Panc1 (cell line): ENCODE measurements around the gene ATP1A1. TPM values are rescaled to one million over a fixed set of nuclear protein-coding genes. Genes with fewer than 3 reads are reported as not detected.

ENCODE experiments used
- ATAC-seq: fragments of 200-7000 bp; cut with Tn5 transposase; 2 replicates; pipeline ENCODE4 v1.9.1; 2020; ENCODE audit warnings: mild to moderate bottlenecking, moderate library complexity
- BruUV-seq: library from RNA; stranded (reverse); fragments of 400-500 nt; replicated peaks from 2 replicates; lab custom pipeline; 2021; lab: Mats Ljungman, UMichigan
- CTCF ChIA-PET: fragments of 300-600 bp; sonication (Branson Sonifier 250); formaldehyde crosslinking; loops from one replicate; lab custom pipeline; 2022; ENCODE audit warnings: antibody characterized with exemption; lab: Charles Lee
- POLR2A ChIA-PET: fragments of 300-600 bp; sonication (Branson Sonifier 250); formaldehyde crosslinking; loops from one replicate; lab custom pipeline; 2022; ENCODE audit warnings: antibody characterized with exemption; lab: Charles Lee
- DNase-seq: peaks from one replicate; pipeline ENCODE4 v3.0.0-alpha.2; 2010; ENCODE audit warnings: low read depth, low spot score
- H3K27ac ChIP-seq: 2 replicates; pipeline ENCODE4 v1.5.1; 2011; ENCODE audit warnings: mild to moderate bottlenecking, low read length, inconsistent platforms
- H3K27me3 ChIP-seq: fragments of 200-500 bp; sonication (Bioruptor generic); 2 replicates; pipeline ENCODE4 v1.6.0; 2014; ENCODE audit warnings: low read length, inconsistent platforms; ENCODE audit not compliant: control insufficient read depth, insufficient read depth
- H3K36me3 ChIP-seq: fragments of 200-500 bp; sonication (Bioruptor generic); 2 replicates; pipeline ENCODE4 v1.5.1; 2014; ENCODE audit warnings: inconsistent platforms, mild to moderate bottlenecking, low read length, moderate library complexity; ENCODE audit not compliant: control insufficient read depth, insufficient read depth
- H3K4me1 ChIP-seq: 2 replicates; pipeline ENCODE4 v1.5.1; 2011; ENCODE audit warnings: inconsistent platforms, mild to moderate bottlenecking, low read length, moderate library complexity; ENCODE audit not compliant: control insufficient read depth, insufficient read depth
- H3K4me3 ChIP-seq, 2 experiments: 2 replicates each; pipeline ENCODE4 v1.5.1; 2011 to 2012; ENCODE audit warnings: low read depth in 2 of 2, low read length in 2 of 2, mild to moderate bottlenecking in 2 of 2, inconsistent platforms in 1 of 2, moderate library complexity in 1 of 2
- H3K9me3 ChIP-seq: fragments of 200-500 bp; sonication (Bioruptor generic); 2 replicates; pipeline ENCODE4 v1.5.1; 2014; ENCODE audit warnings: low read depth, mild to moderate bottlenecking, inconsistent platforms, low read length, moderate library complexity; ENCODE audit not compliant: control insufficient read depth, insufficient read depth
- POLR2AphosphoS5 ChIP-seq: IDR thresholded peaks from 2 replicates; pipeline ENCODE4 v1.6.1; 2012; ENCODE audit warnings: mild to moderate bottlenecking, low read depth, low read length, moderate library complexity
- SIN3A ChIP-seq: IDR thresholded peaks from 2 replicates; pipeline ENCODE4 v1.6.1; 2012; ENCODE audit warnings: low read depth, mild to moderate bottlenecking, low read length, moderate library complexity, borderline replicate concordance; ENCODE audit not compliant: insufficient read depth
- TCF7L2 ChIP-seq: IDR thresholded peaks from 2 replicates; pipeline ENCODE4 v1.6.1; 2011; ENCODE audit warnings: mild to moderate bottlenecking, low read depth, low read length, inconsistent platforms
- in situ Hi-C: cut with HindIII; loops from 2 replicates; pipeline ENCODE4 v1.10.0; 2016; ENCODE audit warnings: low sequenced_read_pairs, low pct_unique_long_range_greater_than_20kb
- intact Hi-C: fragments of 100-400 bp; cut with micrococcal nuclease; formaldehyde crosslinking; loops from one replicate; pipeline ENCODE4 v1.10.0; 2022; ENCODE audit not compliant: unreplicated experiment
- total RNA-seq: library from RNA; stranded (reverse); gene quantifications from one replicate; pipeline ENCODE4 v1.2.1, GENCODE V29; 2021; ENCODE audit not compliant: unreplicated experiment
- TF ChIP-seq, protein P1 (sequence below), 2 experiments: IDR thresholded peaks; 2 replicates each; pipeline ENCODE4 v1.6.1; 2011 to 2012; ENCODE audit warnings: low read depth in 2 of 2, control low read depth in 1 of 2, low read length in 1 of 2, mild to moderate bottlenecking in 1 of 2, moderate library complexity in 1 of 2; ENCODE audit not compliant: insufficient read depth in 1 of 2
- TF ChIP-seq, protein P2 (sequence below): fragments of 450-650 bp; IDR thresholded peaks from 2 replicates; pipeline ENCODE4 v1.5.1; 2017; ENCODE audit warnings: mild to moderate bottlenecking

Gene ATP1A1
- total RNA-seq, 1 experiment from 2014 or later = 131 TPM

DNA sequence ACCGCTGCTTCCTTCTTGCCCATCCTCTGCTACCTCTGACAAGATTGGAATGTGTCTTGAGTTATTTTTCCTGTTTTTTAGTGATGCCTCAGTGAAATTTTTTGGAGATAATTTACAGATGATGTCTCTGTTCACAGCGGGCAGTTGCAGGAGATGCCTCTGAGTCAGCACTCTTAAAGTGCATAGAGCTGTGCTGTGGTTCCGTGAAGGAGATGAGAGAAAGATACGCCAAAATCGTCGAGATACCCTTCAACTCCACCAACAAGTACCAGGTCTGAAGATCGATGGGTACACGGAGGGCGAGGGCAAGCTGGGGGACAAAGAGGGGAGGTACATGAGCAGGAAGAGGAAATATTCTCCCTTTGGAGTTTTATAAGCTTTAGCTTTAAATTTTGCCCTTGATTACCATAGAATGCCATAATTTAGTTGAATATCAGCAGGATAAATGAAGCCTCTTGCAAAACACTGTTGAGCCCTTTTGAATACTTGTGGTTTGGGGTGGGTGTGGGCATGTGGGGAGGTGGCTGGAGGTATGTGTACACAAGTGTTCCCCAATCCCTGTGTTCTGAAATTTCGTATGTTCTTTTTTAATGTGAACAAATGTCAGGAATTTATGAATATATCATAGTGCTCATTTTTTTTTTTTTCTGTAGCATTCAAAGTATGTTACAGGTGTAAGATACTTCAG, 19.8 kb downstream of the ATP1A1 start:
- in situ Hi-C loops = no loop called here
- BruUV-seq = no TSS peak
- TF ChIP-seq, protein P1, sequence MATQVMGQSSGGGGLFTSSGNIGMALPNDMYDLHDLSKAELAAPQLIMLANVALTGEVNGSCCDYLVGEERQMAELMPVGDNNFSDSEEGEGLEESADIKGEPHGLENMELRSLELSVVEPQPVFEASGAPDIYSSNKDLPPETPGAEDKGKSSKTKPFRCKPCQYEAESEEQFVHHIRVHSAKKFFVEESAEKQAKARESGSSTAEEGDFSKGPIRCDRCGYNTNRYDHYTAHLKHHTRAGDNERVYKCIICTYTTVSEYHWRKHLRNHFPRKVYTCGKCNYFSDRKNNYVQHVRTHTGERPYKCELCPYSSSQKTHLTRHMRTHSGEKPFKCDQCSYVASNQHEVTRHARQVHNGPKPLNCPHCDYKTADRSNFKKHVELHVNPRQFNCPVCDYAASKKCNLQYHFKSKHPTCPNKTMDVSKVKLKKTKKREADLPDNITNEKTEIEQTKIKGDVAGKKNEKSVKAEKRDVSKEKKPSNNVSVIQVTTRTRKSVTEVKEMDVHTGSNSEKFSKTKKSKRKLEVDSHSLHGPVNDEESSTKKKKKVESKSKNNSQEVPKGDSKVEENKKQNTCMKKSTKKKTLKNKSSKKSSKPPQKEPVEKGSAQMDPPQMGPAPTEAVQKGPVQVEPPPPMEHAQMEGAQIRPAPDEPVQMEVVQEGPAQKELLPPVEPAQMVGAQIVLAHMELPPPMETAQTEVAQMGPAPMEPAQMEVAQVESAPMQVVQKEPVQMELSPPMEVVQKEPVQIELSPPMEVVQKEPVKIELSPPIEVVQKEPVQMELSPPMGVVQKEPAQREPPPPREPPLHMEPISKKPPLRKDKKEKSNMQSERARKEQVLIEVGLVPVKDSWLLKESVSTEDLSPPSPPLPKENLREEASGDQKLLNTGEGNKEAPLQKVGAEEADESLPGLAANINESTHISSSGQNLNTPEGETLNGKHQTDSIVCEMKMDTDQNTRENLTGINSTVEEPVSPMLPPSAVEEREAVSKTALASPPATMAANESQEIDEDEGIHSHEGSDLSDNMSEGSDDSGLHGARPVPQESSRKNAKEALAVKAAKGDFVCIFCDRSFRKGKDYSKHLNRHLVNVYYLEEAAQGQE (IDR thresholded peaks at IDR 0.05; ENCODE audit: insufficient read depth in 1 of 2, low read depth in 2 of 2, low read length in 1 of 2) = no peak
- TF ChIP-seq, protein P2, sequence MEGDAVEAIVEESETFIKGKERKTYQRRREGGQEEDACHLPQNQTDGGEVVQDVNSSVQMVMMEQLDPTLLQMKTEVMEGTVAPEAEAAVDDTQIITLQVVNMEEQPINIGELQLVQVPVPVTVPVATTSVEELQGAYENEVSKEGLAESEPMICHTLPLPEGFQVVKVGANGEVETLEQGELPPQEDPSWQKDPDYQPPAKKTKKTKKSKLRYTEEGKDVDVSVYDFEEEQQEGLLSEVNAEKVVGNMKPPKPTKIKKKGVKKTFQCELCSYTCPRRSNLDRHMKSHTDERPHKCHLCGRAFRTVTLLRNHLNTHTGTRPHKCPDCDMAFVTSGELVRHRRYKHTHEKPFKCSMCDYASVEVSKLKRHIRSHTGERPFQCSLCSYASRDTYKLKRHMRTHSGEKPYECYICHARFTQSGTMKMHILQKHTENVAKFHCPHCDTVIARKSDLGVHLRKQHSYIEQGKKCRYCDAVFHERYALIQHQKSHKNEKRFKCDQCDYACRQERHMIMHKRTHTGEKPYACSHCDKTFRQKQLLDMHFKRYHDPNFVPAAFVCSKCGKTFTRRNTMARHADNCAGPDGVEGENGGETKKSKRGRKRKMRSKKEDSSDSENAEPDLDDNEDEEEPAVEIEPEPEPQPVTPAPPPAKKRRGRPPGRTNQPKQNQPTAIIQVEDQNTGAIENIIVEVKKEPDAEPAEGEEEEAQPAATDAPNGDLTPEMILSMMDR = no peak
- TF ChIP-seq POLR2AphosphoS5 (no peak), SIN3A (no peak), TCF7L2 (no peak)
- DNase-seq (no peak), ATAC-seq (no peak)
- POLR2A ChIA-PET = no interaction called here
- Histone ChIP-seq H3K27ac (no peak overlapping the region), H3K4me3 (no peak overlapping the region), H3K4me1 (no peaks in the 10 kb centered on the region), H3K27me3 (no peaks in the 10 kb centered on the region), H3K9me3 (no peaks in the 10 kb centered on the region), H3K36me3 (peaks cover 11% of the 10 kb centered on the region)
- CTCF ChIA-PET = no interaction called here
- intact Hi-C loops = no loop called here

DNA sequence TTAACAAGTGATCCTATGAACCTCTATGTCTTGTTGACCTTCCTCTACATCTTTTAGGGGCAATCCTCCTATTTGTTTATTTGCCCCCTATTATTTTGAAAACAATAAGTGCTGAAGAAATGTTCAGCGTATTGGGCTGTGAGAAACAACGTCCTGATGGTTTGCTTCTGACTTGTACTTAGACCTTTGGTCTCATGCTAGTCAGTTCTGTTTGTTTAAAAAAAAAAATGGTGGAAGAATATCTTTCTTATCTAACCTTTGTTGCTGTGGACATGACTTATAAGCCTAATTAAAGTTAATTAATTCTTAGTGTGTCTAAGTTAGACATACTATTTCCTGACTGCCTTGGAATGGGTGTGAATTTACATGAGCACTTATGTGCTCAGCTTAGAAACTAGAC, 20.7 kb downstream of the ATP1A1 start:
- intact Hi-C loops = no loop called here
- POLR2A ChIA-PET = no interaction called here
- TF ChIP-seq POLR2AphosphoS5 = no peak
- TF ChIP-seq SIN3A = no peak
- TF ChIP-seq, protein P1 (IDR thresholded peaks at IDR 0.05; ENCODE audit: insufficient read depth in 1 of 2, low read depth in 2 of 2, low read length in 1 of 2) = no peak
- TF ChIP-seq, protein P2 = no peak
- TF ChIP-seq TCF7L2 = no peak
- DNase-seq (no peak), ATAC-seq (no peak)
- in situ Hi-C loops = no loop called here
- Histone ChIP-seq H3K36me3 (peaks cover 11% of the 10 kb centered on the region), H3K4me3 (no peak overlapping the region), H3K27me3 (no peaks in the 10 kb centered on the region), H3K9me3 (no peaks in the 10 kb centered on the region), H3K4me1 (no peaks in the 10 kb centered on the region), H3K27ac (no peak overlapping the region)
- no TSS peak for BruUV-seq
- CTCF ChIA-PET = no interaction called here
